ENCODE data around the gene GOLGA1.

Gene GOLGA1

GRCh38 chr9:124858330-124859046 lies 82.4 kb downstream of the GOLGA1 start:
- no peak for TF ChIP-seq CTCF (IDR thresholded peaks at IDR 0.05; ENCODE audit: insufficient read depth, missing control alignments)
- no peak for FAIRE-seq
- DNase-seq (ENCODE audit: insufficient read length, low spot score), result no peak

- no peak for TF ChIP-seq CTCF (IDR thresholded peaks at IDR 0.05; ENCODE audit: insufficient read depth, missing control alignments)
- DNase-seq (ENCODE audit: insufficient read length, low spot score) (no peak), FAIRE-seq (no peak)
Measured at GRCh38 chr9:124857533-124858162, 83.2 kb downstream of the GOLGA1 start.

GRCh38 chr9:124855944-124856765 lies 84.7 kb downstream of the GOLGA1 start:
- TF ChIP-seq CTCF (IDR thresholded peaks at IDR 0.05; ENCODE audit: insufficient read depth, missing control alignments), result peak; percentile 34
- no peak for DNase-seq (ENCODE audit: insufficient read length, low spot score)
- FAIRE-seq, result no peak

GRCh38 chr9:124855566-124855943 lies 85.3 kb downstream of the GOLGA1 start:
- TF ChIP-seq CTCF (IDR thresholded peaks at IDR 0.05; ENCODE audit: insufficient read depth, missing control alignments), result no peak
- no peak for DNase-seq (ENCODE audit: insufficient read length, low spot score)
- FAIRE-seq, result no peak

GRCh38 chr9:124854822-124855221 lies 86.1 kb downstream of the GOLGA1 start:
- no peak for FAIRE-seq
- no peak for TF ChIP-seq CTCF (IDR thresholded peaks at IDR 0.05; ENCODE audit: insufficient read depth, missing control alignments)
- DNase-seq (ENCODE audit: insufficient read length, low spot score), result no peak

GRCh38 chr9:124854161-124854560 lies 86.7 kb downstream of the GOLGA1 start:
- no peak for TF ChIP-seq CTCF (IDR thresholded peaks at IDR 0.05; ENCODE audit: insufficient read depth, missing control alignments)
- DNase-seq (ENCODE audit: insufficient read length, low spot score) (no peak), FAIRE-seq (no peak)
